Thyroid gland (tissue), 4 donors: ENCODE data around the gene RAB36.

Experiments used
- CTCF ChIP-seq, 6 experiments: fragments of 200-600 bp in 3 of 6; fragments of 450-650 bp in 3 of 6; sonication (generic) in 3 of 6; IDR thresholded peaks; one replicate each; pipeline ENCODE4 v1.5.1; 2016 to 2019; ENCODE audit warnings: antibody characterized with exemption in 6 of 6, mild to moderate bottlenecking in 2 of 6, inconsistent platforms in 1 of 6, moderate library complexity in 1 of 6
- POLR2A ChIP-seq, 2 donors: fragments of 450-650 bp; IDR thresholded peaks; one replicate each; pipeline ENCODE4 v1.6.1; 2017; ENCODE audit warnings: antibody characterized with exemption in 2 of 2, mild to moderate bottlenecking in 2 of 2, moderate library complexity in 1 of 2

- TF ChIP-seq CTCF (IDR thresholded peaks at IDR 0.05): no peak
- TF ChIP-seq POLR2A (IDR thresholded peaks at IDR 0.05): no peak
These were observed 31.2 kb upstream of the RAB36 start for GRCh38 chr22:23113847-23114720.
